RWPE2 (cell line): ENCODE measurements around the gene CLEC4G.
"Not testable (repeated sequence)": the region's sequence is repeated elsewhere in the genome, so short reads cannot be mapped to it uniquely, and the experiment has no call there.

Source experiments
- ATAC-seq: fragments of 200-7000 bp; cut with Tn5 transposase; 3 replicates; pipeline ENCODE4 v1.9.1; 2021; ENCODE audit warnings: low read depth
- DNase-seq: peaks from one replicate; pipeline ENCODE4 v3.0.0-alpha.2; 2020; ENCODE audit warnings: low spot score
- H3K27ac ChIP-seq: fragments of 450-650 bp; 2 replicates; pipeline ENCODE4 v1.5.1; 2017; ENCODE audit warnings: mild to moderate bottlenecking; ENCODE audit not compliant: poor library complexity, severe bottlenecking
- H3K27me3 ChIP-seq: fragments of 250-450 bp; sonication (Bioruptor Pico); 2 replicates; pipeline ENCODE4 v1.5.1; 2021; ENCODE audit warnings: mild to moderate bottlenecking, moderate library complexity; ENCODE audit not compliant: insufficient read depth, poor library complexity, severe bottlenecking
- H3K36me3 ChIP-seq: fragments of 250-450 bp; sonication (Bioruptor Pico); 2 replicates; pipeline ENCODE4 v1.5.1; 2020; ENCODE audit warnings: low read depth, mild to moderate bottlenecking, moderate library complexity
- H3K4me1 ChIP-seq: fragments of 250-450 bp; sonication (Bioruptor Pico); 2 replicates; pipeline ENCODE4 v1.5.1; 2021; ENCODE audit warnings: mild to moderate bottlenecking, moderate library complexity; ENCODE audit not compliant: insufficient read depth, poor library complexity, severe bottlenecking
- H3K4me3 ChIP-seq: fragments of 250-450 bp; sonication (Bioruptor Pico); 2 replicates; pipeline ENCODE4 v1.5.1; 2021; ENCODE audit warnings: mild to moderate bottlenecking, moderate library complexity; ENCODE audit not compliant: severe bottlenecking
- H3K9me3 ChIP-seq: fragments of 250-450 bp; sonication (Bioruptor Pico); 2 replicates; pipeline ENCODE4 v1.5.1; 2021; ENCODE audit warnings: mild to moderate bottlenecking, moderate library complexity; ENCODE audit not compliant: severe bottlenecking
- CTCF ChIP-seq: fragments of 450-650 bp; IDR thresholded peaks from one replicate; pipeline ENCODE4 v1.5.1; 2017; ENCODE audit warnings: mild to moderate bottlenecking, moderate library complexity; ENCODE audit not compliant: poor library complexity, severe bottlenecking

Gene CLEC4G

GRCh38 chr19:7746903-7747884 is 15.3 kb upstream of the CLEC4G start, which contains the start of gene CD209:
TSS of gene CD209 (minus strand) at chr19:7747534. CDS start at chr19:7747511, 23 bp downstream.
- H3K4me3 ChIP-seq = no peak within 1 kb of the TSS
- H3K4me1 ChIP-seq = no peaks in the 10 kb centered on the region
- no peaks in the 10 kb centered on the region for H3K36me3 ChIP-seq
- no peaks in the 10 kb centered on the region for H3K27me3 ChIP-seq
- H3K9me3 ChIP-seq = no peaks in the 10 kb centered on the region
- no peak for TF ChIP-seq CTCF
- ATAC-seq = no peak
- DNase-seq = no peak
- H3K27ac ChIP-seq = no peak within 1 kb of the TSS

- H3K27ac ChIP-seq, H3K27me3 ChIP-seq, H3K4me3 ChIP-seq: not testable (repeated sequence)
Measured at GRCh38 chr19:7746306-7746705, 14.4 kb upstream of the CLEC4G start.

GRCh38 chr19:7744871-7745650 is 13.2 kb upstream of the CLEC4G start:
- H3K27me3 ChIP-seq = no peaks in the 10 kb centered on the region
- no peaks in the 10 kb centered on the region for H3K36me3 ChIP-seq
- H3K27ac ChIP-seq = no peak overlapping the region
- ATAC-seq = no peak
- H3K4me3 ChIP-seq = no peak overlapping the region
- no peak for DNase-seq
- no peak for TF ChIP-seq CTCF
- no peaks in the 10 kb centered on the region for H3K4me1 ChIP-seq
- no peaks in the 10 kb centered on the region for H3K9me3 ChIP-seq

More at GRCh38 chr19:7746306-7746705, 14.4 kb upstream of the CLEC4G start:
- H3K4me1 ChIP-seq, ATAC-seq, DNase-seq, H3K9me3 ChIP-seq, H3K36me3 ChIP-seq: not testable (repeated sequence)

GRCh38 chr19:7744199-7744786 is 12.4 kb upstream of the CLEC4G start:
- H3K36me3 ChIP-seq = no peaks in the 10 kb centered on the region
- no peak overlapping the region for H3K4me3 ChIP-seq
- H3K9me3 ChIP-seq = no peaks in the 10 kb centered on the region
- no peak for DNase-seq
- no peak for ATAC-seq
- H3K27ac ChIP-seq = no peak overlapping the region
- no peak for TF ChIP-seq CTCF
- no peaks in the 10 kb centered on the region for H3K4me1 ChIP-seq
- no peaks in the 10 kb centered on the region for H3K27me3 ChIP-seq

- H3K27me3 ChIP-seq = no peaks in the 10 kb centered on the region
- DNase-seq = no peak
Measured at GRCh38 chr19:7743425-7743841, 11.5 kb upstream of the CLEC4G start.

More at GRCh38 chr19:7743425-7743841, 11.5 kb upstream of the CLEC4G start:
- H3K36me3 ChIP-seq = no peaks in the 10 kb centered on the region
- no peaks in the 10 kb centered on the region for H3K4me1 ChIP-seq
- H3K27ac ChIP-seq = no peak overlapping the region
- H3K4me3 ChIP-seq = no peak overlapping the region
- TF ChIP-seq CTCF = no peak
- no peak for ATAC-seq
- no peaks in the 10 kb centered on the region for H3K9me3 ChIP-seq
